Osteoblast (primary cell): ENCODE results near the gene LBH. TPM values are rescaled to one million over a fixed set of nuclear protein-coding genes. Genes with fewer than 3 reads are reported as not detected.

ENCODE experiments used
- DNase-seq: peaks from one replicate; pipeline ENCODE4 v3.0.0; 2011; ENCODE audit warnings: low spot score, mixed read lengths; ENCODE audit not compliant: insufficient read length; ENCODE audit errors: missing footprints
- H2AFZ ChIP-seq: 2 replicates; pipeline ENCODE4 v1.6.0; 2011; ENCODE audit warnings: mild to moderate bottlenecking, low read length
- H3K27ac ChIP-seq: 2 replicates; pipeline ENCODE4 v1.5.1; 2011; ENCODE audit warnings: mild to moderate bottlenecking, low read depth, low read length, moderate library complexity
- H3K27me3 ChIP-seq: 2 replicates; pipeline ENCODE4 v1.6.0; 2012; ENCODE audit warnings: mild to moderate bottlenecking, control low read depth, inconsistent platforms, low read length, moderate library complexity; ENCODE audit not compliant: insufficient read depth
- H3K36me3 ChIP-seq: 2 replicates; pipeline ENCODE4 v1.5.1; 2011; ENCODE audit warnings: mild to moderate bottlenecking, low read length, control low read depth, moderate library complexity; ENCODE audit not compliant: insufficient read depth
- H3K4me1 ChIP-seq: 2 replicates; pipeline ENCODE4 v1.5.1; 2011; ENCODE audit warnings: mild to moderate bottlenecking, low read length, control low read depth, moderate library complexity; ENCODE audit not compliant: insufficient read depth
- H3K4me2 ChIP-seq: 2 replicates; pipeline ENCODE4 v1.6.0; 2011; ENCODE audit warnings: mild to moderate bottlenecking, low read length; ENCODE audit not compliant: insufficient read depth
- H3K4me3 ChIP-seq: fragments of 200-600 bp; sonication (generic); 3 replicates; pipeline ENCODE4 v1.5.1; 2012; ENCODE audit warnings: mild to moderate bottlenecking, low read length, inconsistent platforms; ENCODE audit not compliant: insufficient read depth
- H3K79me2 ChIP-seq: 2 replicates; pipeline ENCODE4 v1.6.0; 2012; ENCODE audit warnings: mild to moderate bottlenecking, low read length, control low read depth, inconsistent platforms; ENCODE audit not compliant: insufficient read depth
- H3K9me3 ChIP-seq: 2 replicates; pipeline ENCODE4 v1.5.1; 2011; ENCODE audit warnings: low read depth, low read length, control low read depth
- H4K20me1 ChIP-seq: 2 replicates; pipeline ENCODE4 v1.6.0; 2012; ENCODE audit warnings: mild to moderate bottlenecking, low read length, control low read depth; ENCODE audit not compliant: insufficient read depth
- total RNA-seq: library from RNA; depleted of rRNA; stranded (reverse); fragments of >200 nt; gene quantifications from 2 replicates; pipeline ENCODE4 v1.2.3, GENCODE V29; 2012
- TF ChIP-seq, protein P1 (sequence below): IDR thresholded peaks from 2 replicates; pipeline ENCODE4 v1.5.1; 2011; ENCODE audit warnings: mild to moderate bottlenecking, low read depth, low read length, moderate library complexity; ENCODE audit errors: extremely low read depth

LBH gene
- total RNA-seq, 1 donor: 270 TPM

DNA sequence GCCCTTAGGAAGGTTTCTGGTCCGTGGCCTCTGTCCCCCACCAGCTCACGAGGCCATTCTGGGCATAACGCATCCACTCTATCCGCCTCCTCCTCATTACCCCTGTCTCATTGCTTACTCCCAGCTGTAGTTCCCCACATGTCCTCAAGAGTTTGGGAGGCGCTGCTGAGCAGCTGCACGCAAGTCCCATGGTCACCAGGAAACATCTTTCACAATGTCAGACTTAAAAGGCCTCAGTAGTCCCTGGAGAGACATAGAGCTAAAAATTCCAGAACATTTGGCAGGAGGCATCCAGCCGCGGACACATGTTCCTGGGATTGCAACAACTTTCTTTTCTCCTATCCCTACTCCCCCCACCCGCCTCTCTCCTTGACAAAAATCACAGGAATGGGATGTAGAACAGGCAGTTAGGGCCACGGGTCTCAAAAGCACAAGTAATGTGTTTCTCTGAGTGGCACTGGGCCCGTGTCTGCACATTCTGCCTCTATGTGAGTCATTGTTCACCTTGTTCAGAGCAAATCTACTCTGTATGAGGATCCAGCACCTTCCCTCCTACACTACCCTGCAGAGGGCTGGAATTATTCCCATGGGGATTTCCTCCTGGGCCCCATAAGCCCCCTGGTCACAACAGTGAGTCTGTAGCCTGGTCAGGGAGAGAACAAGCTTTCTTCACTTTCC is 8.1 kb downstream of the LBH start:
- Histone ChIP-seq H3K4me1 (peaks cover 24% of the 10 kb centered on the region), H3K79me2 (peaks cover 7% of the 10 kb centered on the region), H3K27me3 (no peaks in the 10 kb centered on the region), H3K4me2 (peak overlapping the region; percentile 21), H3K36me3 (peaks cover 30% of the 10 kb centered on the region), H2AFZ (no peak overlapping the region), H3K27ac (peak overlapping the region; percentile 41), H3K4me3 (no peak overlapping the region), H4K20me1 (peaks cover 25% of the 10 kb centered on the region), H3K9me3 (no peaks in the 10 kb centered on the region)
- TF ChIP-seq, protein P1, sequence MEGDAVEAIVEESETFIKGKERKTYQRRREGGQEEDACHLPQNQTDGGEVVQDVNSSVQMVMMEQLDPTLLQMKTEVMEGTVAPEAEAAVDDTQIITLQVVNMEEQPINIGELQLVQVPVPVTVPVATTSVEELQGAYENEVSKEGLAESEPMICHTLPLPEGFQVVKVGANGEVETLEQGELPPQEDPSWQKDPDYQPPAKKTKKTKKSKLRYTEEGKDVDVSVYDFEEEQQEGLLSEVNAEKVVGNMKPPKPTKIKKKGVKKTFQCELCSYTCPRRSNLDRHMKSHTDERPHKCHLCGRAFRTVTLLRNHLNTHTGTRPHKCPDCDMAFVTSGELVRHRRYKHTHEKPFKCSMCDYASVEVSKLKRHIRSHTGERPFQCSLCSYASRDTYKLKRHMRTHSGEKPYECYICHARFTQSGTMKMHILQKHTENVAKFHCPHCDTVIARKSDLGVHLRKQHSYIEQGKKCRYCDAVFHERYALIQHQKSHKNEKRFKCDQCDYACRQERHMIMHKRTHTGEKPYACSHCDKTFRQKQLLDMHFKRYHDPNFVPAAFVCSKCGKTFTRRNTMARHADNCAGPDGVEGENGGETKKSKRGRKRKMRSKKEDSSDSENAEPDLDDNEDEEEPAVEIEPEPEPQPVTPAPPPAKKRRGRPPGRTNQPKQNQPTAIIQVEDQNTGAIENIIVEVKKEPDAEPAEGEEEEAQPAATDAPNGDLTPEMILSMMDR: peak; percentile 99
- peak; percentile 86 for DNase-seq

- Histone ChIP-seq H3K79me2 (peaks cover 7% of the 10 kb centered on the region), H3K4me3 (no peak overlapping the region), H3K36me3 (peaks cover 30% of the 10 kb centered on the region), H4K20me1 (peaks cover 18% of the 10 kb centered on the region), H3K9me3 (no peaks in the 10 kb centered on the region), H3K27me3 (no peaks in the 10 kb centered on the region), H3K27ac (peak overlapping the region; percentile 41), H2AFZ (no peak overlapping the region), H3K4me2 (peak overlapping the region; percentile 21), H3K4me1 (peaks cover 17% of the 10 kb centered on the region)
- TF ChIP-seq, protein P1: no peak
- DNase-seq: no peak
Observed at GRCh38 chr2:30239986-30240752, 8.8 kb downstream of the LBH start.

GRCh38 chr2:30243231-30243630 is 11.9 kb downstream of the LBH start:
- TF ChIP-seq, protein P1: no peak
- Histone ChIP-seq H3K36me3 (peaks cover 9% of the 10 kb centered on the region), H3K79me2 (peaks cover 6% of the 10 kb centered on the region), H3K4me2 (no peak overlapping the region), H3K4me3 (no peak overlapping the region), H3K4me1 (peaks cover 10% of the 10 kb centered on the region), H2AFZ (no peak overlapping the region), H4K20me1 (peaks cover 15% of the 10 kb centered on the region), H3K27ac (no peak overlapping the region), H3K27me3 (no peaks in the 10 kb centered on the region), H3K9me3 (no peaks in the 10 kb centered on the region)
- no peak for DNase-seq

GRCh38 chr2:30245364-30245763 is 14.0 kb downstream of the LBH start:
- Histone ChIP-seq H3K9me3 (no peaks in the 10 kb centered on the region), H3K27me3 (no peaks in the 10 kb centered on the region), H3K4me1 (no peaks in the 10 kb centered on the region), H3K36me3 (peaks cover 5% of the 10 kb centered on the region), H4K20me1 (peaks cover 11% of the 10 kb centered on the region), H3K27ac (no peak overlapping the region), H3K4me3 (no peak overlapping the region), H3K4me2 (no peak overlapping the region), H2AFZ (no peak overlapping the region), H3K79me2 (peaks cover 12% of the 10 kb centered on the region)
- TF ChIP-seq, protein P1: no peak
- DNase-seq: no peak
